HepG2 (cell line): ENCODE results near the gene RAD17. TPM values are rescaled to one million over a fixed set of nuclear protein-coding genes. Genes with fewer than 3 reads are reported as not detected.

Experiments
- CSRNP1 ChIP-seq: sonication (generic); formaldehyde crosslinking; IDR thresholded peaks from 2 replicates; pipeline ENCODE4 v1.8.1; 2023; ENCODE audit warnings: mild to moderate bottlenecking, missing genetic modification reagents
- ESRRA ChIP-seq: sonication (generic); formaldehyde crosslinking; IDR thresholded peaks from 2 replicates; pipeline ENCODE4 v1.5.1; 2020; ENCODE audit warnings: mild to moderate bottlenecking, low read depth, missing genetic modification reagents
- HOXA9 ChIP-seq: sonication (generic); formaldehyde crosslinking; IDR thresholded peaks from 2 replicates; pipeline ENCODE4 v1.8.1; 2022; ENCODE audit warnings: missing genetic modification reagents, mild to moderate bottlenecking, moderate library complexity, borderline replicate concordance
- IRF1 ChIP-seq: sonication (generic); formaldehyde crosslinking; IDR thresholded peaks from 2 replicates; pipeline ENCODE4 v1.4.0; 2020; ENCODE audit warnings: low read depth, mild to moderate bottlenecking, missing genetic modification reagents
- IRF9 ChIP-seq: sonication (generic); formaldehyde crosslinking; IDR thresholded peaks from 2 replicates; pipeline ENCODE4 v1.8.0; 2022; ENCODE audit warnings: missing genetic modification reagents, mild to moderate bottlenecking, borderline replicate concordance
- NR1H2 ChIP-seq: sonication (generic); formaldehyde crosslinking; IDR thresholded peaks from 2 replicates; pipeline ENCODE4 v1.8.1; 2022; ENCODE audit warnings: low read depth, missing genetic modification reagents, borderline replicate concordance
- RERE ChIP-seq: IDR thresholded peaks from 2 replicates; pipeline ENCODE4 v1.6.1; 2016; ENCODE audit warnings: low read depth, missing genetic modification reagents, missing compliant biosample characterization
- REXO4 ChIP-seq: sonication (generic); formaldehyde crosslinking; IDR thresholded peaks from 2 replicates; pipeline ENCODE4 v1.8.0; 2022; ENCODE audit warnings: missing genetic modification reagents, mild to moderate bottlenecking, borderline replicate concordance
- TIGD3 ChIP-seq: sonication (generic); formaldehyde crosslinking; IDR thresholded peaks from 2 replicates; pipeline ENCODE4 v1.5.1; 2020; ENCODE audit warnings: mild to moderate bottlenecking, missing genetic modification reagents, borderline replicate concordance
- ZBTB20 ChIP-seq: sonication (generic); formaldehyde crosslinking; IDR thresholded peaks from 2 replicates; pipeline ENCODE4 v1.8.1; 2023; ENCODE audit warnings: missing genetic modification reagents, low read depth, mild to moderate bottlenecking, borderline replicate concordance
- ZNF484 ChIP-seq: sonication (generic); formaldehyde crosslinking; IDR thresholded peaks from 2 replicates; pipeline ENCODE4 v1.5.1; 2020; ENCODE audit warnings: mild to moderate bottlenecking, low read depth, missing genetic modification reagents, borderline replicate concordance
- ZNF574 ChIP-seq: sonication (generic); formaldehyde crosslinking; IDR thresholded peaks from 2 replicates; pipeline ENCODE4 v1.4.0; 2020; ENCODE audit warnings: missing genetic modification reagents
- polyA plus RNA-seq, 8 experiments: library from polyadenylated mRNA; depleted of rRNA in 3 of 8; stranded (reverse) in 7 of 8; unstranded in 1 of 8; fragments of >200 nt; fragmentation: Illumina TruSeq in 4 of 8; extraction: Trizol in 4 of 8; gene quantifications; 2 replicates each; pipeline versions ENCODE4 v1.2.1 to v1.2.3, GENCODE V29; 2011 to 2016; ENCODE audit warnings: low read depth in 4 of 8, missing spikeins in 1 of 8, mixed read lengths in 1 of 8; ENCODE audit not compliant: insufficient read depth in 1 of 8
- total RNA-seq, 5 experiments: library from RNA; depleted of rRNA; stranded (reverse); fragments of >200 nt; fragmentation: Illumina TruSeq; extraction: Trizol; gene quantifications; 2 replicates each; pipeline ENCODE4 v1.2.3, GENCODE V29; 2016; ENCODE audit warnings: low read depth in 1 of 5

The RAD17 gene
- total and polyA plus RNA-seq, 2 of the 13 experiments (the other 11 are each of a cell fraction or from before 2014, with no cell fraction given): 24.0 to 25.9 TPM

GRCh38 chr5:69369340-69370121 is at the start of gene RAD17, which contains the start of the genes AK6 and TAF9 (continued):
- TF ChIP-seq TIGD3 (CRISPR knock-in tag) (no peak), HOXA9 (CRISPR knock-in tag) (0 out of 2 replicates have a peak, but pooled peaks have one; percentile 48), REXO4 (no peak), RERE (CRISPR knock-in tag) (no peak; the same call in 1 of the 2 replicates), ZNF574 (CRISPR knock-in tag) (peak; percentile 87), IRF1 (CRISPR knock-in tag) (no peak), NR1H2 (no peak), ZNF484 (CRISPR knock-in tag) (0 out of 2 replicates have a peak, but pooled peaks have one; percentile 62), ESRRA (no peak), ZBTB20 (0 out of 2 replicates have a peak, but pooled peaks have one; percentile 56), IRF9 (CRISPR knock-in tag) (peak; percentile 97; the same call in 1 of the 2 replicates), CSRNP1 (CRISPR knock-in tag) (no peak; the same call in 1 of the 2 replicates)
